SK-N-SH treated with all-trans-retinoic acid at 6 μM for 48 hours (cell line): Measurements from ENCODE around the gene OPN4.

ENCODE experiments used
- BACH2 ChIP-seq: fragments of 250-450 bp; sonication (Bioruptor Pico); IDR thresholded peaks from 2 replicates; pipeline ENCODE4 v1.9.0; 2021; ENCODE audit warnings: mild to moderate bottlenecking, borderline replicate concordance
- CSRNP3 ChIP-seq: fragments of 250-450 bp; sonication (Bioruptor Pico); IDR thresholded peaks from 2 replicates; pipeline ENCODE4 v1.5.1; 2021; ENCODE audit warnings: mild to moderate bottlenecking, moderate library complexity
- ESRRG ChIP-seq: fragments of 250-450 bp; sonication (Bioruptor Pico); IDR thresholded peaks from 2 replicates; pipeline ENCODE4 v1.6.1; 2021; ENCODE audit warnings: mild to moderate bottlenecking
- GLIS3 ChIP-seq: fragments of 250-450 bp; sonication (Bioruptor Pico); IDR thresholded peaks from 2 replicates; pipeline ENCODE4 v1.5.0; 2020; ENCODE audit warnings: mild to moderate bottlenecking, moderate library complexity
- OSR1 ChIP-seq: fragments of 250-450 bp; sonication (Bioruptor Pico); IDR thresholded peaks from 2 replicates; pipeline ENCODE4 v1.8.0; 2022; ENCODE audit warnings: moderate library complexity, mild to moderate bottlenecking, inconsistent platforms
- PATZ1 ChIP-seq: fragments of 250-450 bp; sonication (Bioruptor Pico); IDR thresholded peaks from 2 replicates; pipeline ENCODE4 v1.8.0; 2020; ENCODE audit warnings: mild to moderate bottlenecking, moderate library complexity, borderline replicate concordance
- POU6F1 ChIP-seq: fragments of 250-450 bp; sonication (Bioruptor Pico); IDR thresholded peaks from 2 replicates; pipeline ENCODE4 v1.8.0; 2021; ENCODE audit warnings: low read depth, mild to moderate bottlenecking, moderate library complexity, borderline replicate concordance
- RARB ChIP-seq: fragments of 250-450 bp; sonication (Bioruptor Pico); IDR thresholded peaks from 2 replicates; pipeline ENCODE4 v1.8.0; 2021; ENCODE audit warnings: mild to moderate bottlenecking, moderate library complexity
- SNAI2 ChIP-seq: fragments of 250-450 bp; sonication (Bioruptor Pico); IDR thresholded peaks from 2 replicates; pipeline ENCODE4 v1.5.0; 2020; ENCODE audit warnings: mild to moderate bottlenecking, moderate library complexity
- TOX ChIP-seq: fragments of 250-450 bp; sonication (Bioruptor Pico); IDR thresholded peaks from 2 replicates; pipeline ENCODE4 v1.8.0; 2021; ENCODE audit warnings: mild to moderate bottlenecking, moderate library complexity, borderline replicate concordance
- TSHZ2 ChIP-seq: fragments of 250-450 bp; sonication (Bioruptor Pico); IDR thresholded peaks from 2 replicates; pipeline ENCODE4 v1.5.0; 2020; ENCODE audit warnings: mild to moderate bottlenecking, moderate library complexity
- ZFP3 ChIP-seq: fragments of 250-450 bp; sonication (Bioruptor Pico); IDR thresholded peaks from 2 replicates; pipeline ENCODE4 v1.5.0; 2020; ENCODE audit warnings: mild to moderate bottlenecking, moderate library complexity
- ZFP30 ChIP-seq: fragments of 450-650 bp; formaldehyde crosslinking; IDR thresholded peaks from 2 replicates; pipeline ENCODE4 v1.5.0; 2022; ENCODE audit warnings: mild to moderate bottlenecking, moderate library complexity
- ZNF70 ChIP-seq: fragments of 450-650 bp; formaldehyde crosslinking; IDR thresholded peaks from 2 replicates; pipeline ENCODE4 v1.5.0; 2020; ENCODE audit warnings: mild to moderate bottlenecking, moderate library complexity

- TF ChIP-seq ESRRG (CRISPR knock-in tag) (no peak), RARB (CRISPR knock-in tag) (no peak), TOX (CRISPR knock-in tag) (no peak), ZNF70 (no peak), POU6F1 (CRISPR knock-in tag) (no peak), ZFP30 (no peak), CSRNP3 (CRISPR knock-in tag) (no peak), ZFP3 (CRISPR knock-in tag) (no peak), PATZ1 (no peak), TSHZ2 (CRISPR knock-in tag) (no peak), GLIS3 (CRISPR knock-in tag) (no peak), BACH2 (CRISPR knock-in tag) (no peak), SNAI2 (no peak), OSR1 (CRISPR knock-in tag) (no peak)
Observed at GRCh38 chr10:86650151-86650550, 4.2 kb upstream of the OPN4 start.
